NCI-H774 (cell line): Measurements from ENCODE around the gene PCA3.

Experiments
- DNase-seq: peaks from one replicate; lab custom pipeline; 2025; lab: John Stamatoyannopoulos, UW

PCA3 gene

DNA sequence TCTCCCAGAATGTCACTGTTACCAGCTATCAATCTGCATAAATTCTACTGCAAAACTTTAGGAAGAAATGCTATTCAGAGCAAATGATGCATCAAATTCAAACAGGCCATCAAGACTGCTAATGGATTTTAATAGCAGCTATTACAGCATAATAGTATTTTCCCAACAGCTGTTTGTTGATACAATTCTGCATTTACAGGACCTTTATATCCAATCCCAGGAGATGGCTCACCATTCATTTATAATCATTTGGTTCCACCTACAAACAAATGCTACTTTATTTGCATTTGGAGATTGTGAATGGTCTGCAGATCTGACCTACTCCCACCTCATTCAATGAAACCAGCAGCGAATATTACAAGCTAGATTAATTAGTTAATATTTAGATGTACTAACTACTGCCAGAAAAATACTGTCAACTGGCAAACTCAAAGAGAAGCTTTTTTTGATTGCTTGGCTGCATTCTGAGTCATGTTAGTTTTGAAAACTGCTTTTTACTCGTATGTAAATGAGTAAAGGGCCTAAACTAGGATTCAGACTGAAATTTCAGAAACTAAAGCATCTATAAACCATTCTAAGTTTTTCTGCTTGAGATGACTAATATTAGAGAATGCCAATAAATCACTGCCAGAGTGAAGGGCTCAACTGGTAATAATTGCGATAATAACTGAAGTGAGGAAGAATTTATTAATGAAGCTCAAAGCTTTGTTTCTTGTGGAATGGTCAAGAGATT, 7.1 kb upstream of the PCA3 start:
- peak; percentile 64 for DNase-seq

DNA sequence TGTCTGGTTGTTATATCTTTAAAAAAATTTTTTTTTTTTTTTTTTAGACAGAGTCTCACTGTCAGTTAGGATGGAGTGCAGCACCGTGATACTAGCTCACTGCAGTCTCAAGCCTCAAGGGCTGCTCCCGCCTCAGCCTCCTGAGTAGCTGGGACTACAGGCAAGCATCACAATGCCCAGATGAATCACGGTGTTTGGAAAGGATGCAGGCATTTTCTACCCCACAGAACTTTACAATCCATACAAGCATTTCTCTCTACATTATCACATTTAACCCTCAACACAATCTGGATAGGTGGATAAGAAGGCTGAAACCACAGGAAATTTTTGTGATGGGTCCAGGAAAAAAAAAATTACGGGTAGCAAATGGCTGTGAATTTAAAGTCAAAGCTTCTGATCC, 5.8 kb upstream of the PCA3 start:
- DNase-seq, result no peak

DNA sequence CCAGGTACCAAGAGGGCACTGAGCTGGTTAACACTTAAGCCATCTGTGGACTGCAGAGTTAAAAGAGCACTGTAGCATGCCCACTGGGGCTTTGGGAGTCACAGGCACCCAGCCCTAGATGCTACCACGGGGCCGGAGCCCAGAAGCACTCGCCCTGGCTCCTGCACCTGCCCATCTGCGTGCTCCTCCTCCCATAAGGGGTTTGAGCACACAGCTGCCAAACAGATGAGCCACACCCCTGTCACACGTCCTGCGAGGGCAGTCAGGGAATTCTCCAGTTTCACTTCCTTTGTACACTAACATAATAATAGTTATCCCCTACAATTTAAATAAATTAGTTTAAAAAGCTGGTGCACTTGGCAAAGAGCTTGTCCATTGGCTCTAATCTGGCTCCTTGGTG, 4.5 kb upstream of the PCA3 start:
- peak; percentile 26 for DNase-seq

DNA sequence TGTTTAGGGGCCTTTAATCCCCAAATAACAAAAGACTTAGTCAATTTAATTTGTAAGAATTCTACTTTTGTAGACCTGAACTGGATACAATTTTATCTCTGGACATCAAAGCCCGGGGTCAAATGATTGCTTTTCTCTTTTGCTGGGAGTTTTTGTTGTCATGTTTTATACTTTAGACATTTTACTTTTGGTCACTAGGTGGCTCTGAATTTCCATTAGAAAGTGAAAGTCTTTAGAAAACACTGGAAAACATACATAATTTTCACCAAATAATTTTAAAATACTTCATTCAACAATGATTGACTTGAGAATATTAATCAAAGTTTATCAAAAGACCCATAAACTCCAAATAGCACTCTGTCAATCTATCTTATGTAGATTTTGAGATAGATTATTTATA, 2.8 kb upstream of the PCA3 start:
- no peak for DNase-seq

DNA sequence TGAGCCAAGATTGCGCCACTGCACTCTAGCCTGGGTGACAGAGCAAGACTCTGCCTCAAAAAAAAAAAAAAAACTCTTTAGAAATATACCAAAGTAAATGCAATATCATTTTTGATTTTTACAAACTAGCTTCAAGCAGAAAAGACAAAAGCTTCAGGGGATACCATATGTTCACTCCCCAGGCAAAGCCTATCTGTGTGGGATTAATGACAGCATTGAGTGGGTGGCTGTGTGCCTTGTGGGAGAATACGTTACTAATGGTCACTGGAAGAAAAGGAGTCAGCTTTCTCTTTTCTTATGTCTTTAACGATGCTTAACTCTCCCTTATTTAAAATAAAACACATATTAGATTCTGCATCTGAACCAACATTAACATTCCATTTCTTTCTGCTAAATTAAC, 1.9 kb downstream of the PCA3 start:
- no peak for DNase-seq

DNA sequence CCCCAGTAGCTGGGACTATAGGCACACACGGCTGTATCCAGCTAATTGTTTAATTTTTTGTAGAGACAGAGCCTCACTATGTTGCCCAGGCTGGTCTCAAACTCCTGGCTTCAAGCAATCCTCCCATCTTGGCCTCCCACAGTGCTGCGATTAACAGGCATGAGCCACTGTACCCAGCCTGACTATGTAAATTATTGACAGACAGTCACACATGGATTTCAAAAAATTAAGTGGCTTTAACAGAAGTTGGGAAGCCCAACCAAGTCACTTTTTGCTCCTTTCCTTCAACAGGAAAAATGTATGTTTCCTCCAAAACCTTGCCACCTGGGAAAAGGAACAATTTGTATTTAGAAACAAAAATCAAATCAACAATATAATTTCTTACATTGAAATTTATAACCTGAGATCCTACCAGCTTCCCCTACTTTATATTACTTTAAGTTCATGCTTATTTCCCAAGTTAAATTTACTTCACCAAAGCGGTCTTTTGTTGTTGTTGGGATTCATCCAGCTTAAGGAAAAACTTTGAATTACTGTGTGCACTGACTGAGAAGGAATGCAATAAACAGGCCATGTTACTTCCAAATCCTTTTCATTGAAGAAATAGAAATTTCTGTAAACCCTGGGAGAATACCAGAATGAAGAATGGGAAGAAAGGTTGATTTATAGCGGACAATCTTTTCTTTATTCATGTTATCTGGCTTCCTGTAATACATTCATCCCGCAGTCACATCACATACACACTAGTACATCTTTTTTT, 8.6 kb downstream of the PCA3 start:
- DNase-seq, result no peak

DNA sequence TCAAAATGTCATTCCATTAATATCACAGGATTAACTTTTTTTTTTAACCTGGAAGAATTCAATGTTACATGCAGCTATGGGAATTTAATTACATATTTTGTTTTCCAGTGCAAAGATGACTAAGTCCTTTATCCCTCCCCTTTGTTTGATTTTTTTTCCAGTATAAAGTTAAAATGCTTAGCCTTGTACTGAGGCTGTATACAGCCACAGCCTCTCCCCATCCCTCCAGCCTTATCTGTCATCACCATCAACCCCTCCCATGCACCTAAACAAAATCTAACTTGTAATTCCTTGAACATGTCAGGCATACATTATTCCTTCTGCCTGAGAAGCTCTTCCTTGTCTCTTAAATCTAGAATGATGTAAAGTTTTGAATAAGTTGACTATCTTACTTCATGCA, 20.6 kb downstream of the PCA3 start:
- no peak for DNase-seq

DNA sequence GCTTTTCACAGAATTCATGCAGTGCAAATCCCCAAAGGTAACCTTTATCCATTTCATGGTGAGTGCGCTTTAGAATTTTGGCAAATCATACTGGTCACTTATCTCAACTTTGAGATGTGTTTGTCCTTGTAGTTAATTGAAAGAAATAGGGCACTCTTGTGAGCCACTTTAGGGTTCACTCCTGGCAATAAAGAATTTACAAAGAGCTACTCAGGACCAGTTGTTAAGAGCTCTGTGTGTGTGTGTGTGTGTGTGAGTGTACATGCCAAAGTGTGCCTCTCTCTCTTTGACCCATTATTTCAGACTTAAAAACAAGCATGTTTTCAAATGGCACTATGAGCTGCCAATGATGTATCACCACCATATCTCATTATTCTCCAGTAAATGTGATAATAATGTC, 21.3 kb downstream of the PCA3 start:
- DNase-seq, result no peak

DNA sequence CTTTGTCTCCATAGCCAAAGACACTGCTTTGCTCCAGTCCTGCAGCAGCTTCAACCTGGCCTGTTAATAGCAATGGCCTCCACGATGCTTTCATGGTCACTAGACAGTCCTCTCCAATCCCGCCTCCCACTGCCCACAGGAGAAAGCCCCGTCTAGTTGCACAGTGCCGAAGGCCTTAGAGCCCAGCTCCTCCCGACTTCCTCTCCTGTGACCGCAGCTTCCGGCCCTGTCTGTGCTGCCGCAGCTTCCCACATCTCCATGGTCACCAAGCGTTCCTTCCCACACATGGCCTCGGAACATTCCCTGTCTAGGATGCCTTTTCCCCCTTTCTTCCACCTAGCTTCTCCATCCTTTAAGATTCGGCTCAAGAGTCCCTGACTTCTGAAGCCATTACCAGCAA, 23.4 kb downstream of the PCA3 start:
- DNase-seq, result no peak

DNA sequence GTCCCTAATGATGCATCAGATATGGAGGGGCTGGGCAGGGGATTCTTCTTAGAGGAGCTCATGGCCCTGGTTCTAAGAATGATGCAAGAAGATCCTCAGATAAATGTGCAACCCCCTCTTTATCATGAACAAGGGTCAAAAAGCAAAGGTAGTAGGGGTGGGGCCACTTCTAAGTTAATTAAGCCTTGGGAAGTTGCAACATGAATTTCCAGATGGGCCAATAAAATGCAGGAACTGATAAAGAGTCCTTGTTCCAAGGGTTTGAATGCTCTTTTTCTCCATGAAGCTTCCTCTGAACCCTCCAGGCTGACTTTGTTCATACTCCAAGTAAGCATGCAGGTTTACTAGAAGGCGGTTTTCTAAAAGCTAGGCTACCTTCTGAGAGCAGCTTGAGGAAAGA, 25.6 kb downstream of the PCA3 start:
- no peak for DNase-seq

DNA sequence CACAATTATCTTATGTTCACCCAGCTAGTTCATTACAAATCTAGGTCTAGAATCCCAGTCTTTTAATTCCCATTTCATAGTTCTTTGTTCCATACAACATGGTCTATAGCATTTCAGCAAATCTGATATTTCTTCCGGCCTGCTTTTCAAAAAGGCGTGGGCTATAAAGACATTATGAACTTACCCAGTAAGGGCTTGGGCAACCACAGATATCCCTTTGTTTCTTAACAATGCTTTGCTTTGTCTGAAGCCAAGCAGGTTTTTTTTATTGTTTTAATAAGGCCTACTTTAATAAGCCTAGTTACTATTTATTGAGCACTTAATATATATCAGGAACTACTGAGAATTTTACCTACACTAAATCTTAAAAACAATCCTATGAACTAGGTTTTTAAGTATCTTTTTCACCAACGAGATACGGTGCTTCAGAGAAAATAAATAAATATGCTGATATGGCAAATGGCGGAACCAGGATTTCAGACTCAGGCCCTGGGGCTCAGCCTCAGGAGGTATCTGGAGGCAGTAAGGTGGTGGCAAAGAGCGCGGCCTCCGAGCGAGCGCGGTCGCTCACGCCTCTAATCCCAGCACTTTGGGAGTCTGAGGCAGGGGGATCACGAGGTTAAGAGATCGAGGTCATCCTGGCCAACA, 29.7 kb downstream of the PCA3 start:
- no peak for DNase-seq

DNA sequence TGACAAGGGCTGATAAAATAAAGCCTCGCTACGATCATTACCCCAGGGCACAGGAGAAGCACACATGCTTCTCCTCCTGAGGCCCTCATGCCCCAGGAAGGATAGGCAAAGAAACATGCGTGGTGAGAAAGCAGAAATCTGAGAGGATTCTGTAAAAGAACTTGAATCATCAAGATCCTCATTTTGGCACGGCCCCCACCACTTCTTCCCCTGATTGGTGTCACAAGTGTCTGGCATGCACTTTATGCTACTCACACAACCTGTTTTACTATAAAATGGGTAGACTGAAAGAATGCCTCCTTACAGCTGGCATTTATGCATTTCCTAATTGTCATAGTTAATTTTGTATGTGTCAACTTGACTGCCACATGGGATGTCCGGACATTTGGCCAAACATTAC, 32.1 kb downstream of the PCA3 start:
- no peak for DNase-seq

DNA sequence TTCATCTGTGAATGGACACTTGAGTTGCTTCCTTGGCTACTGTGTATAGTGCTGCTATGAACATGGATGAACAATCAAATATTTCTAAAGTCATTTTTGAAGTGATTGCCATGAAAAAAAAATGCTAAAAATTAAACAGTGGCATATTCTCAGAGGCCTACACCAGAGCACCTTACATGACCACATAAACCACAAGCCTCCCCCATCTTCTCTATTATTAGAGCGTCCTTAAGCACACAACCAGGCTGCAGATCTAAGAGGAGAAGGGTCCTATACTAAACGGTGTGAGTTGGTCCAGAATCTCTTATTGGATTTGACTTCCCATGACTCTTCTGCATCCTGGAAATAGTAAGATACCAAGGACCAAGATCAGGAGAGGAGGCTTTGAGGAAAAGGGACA, 34.3 kb downstream of the PCA3 start:
- DNase-seq, result no peak

DNA sequence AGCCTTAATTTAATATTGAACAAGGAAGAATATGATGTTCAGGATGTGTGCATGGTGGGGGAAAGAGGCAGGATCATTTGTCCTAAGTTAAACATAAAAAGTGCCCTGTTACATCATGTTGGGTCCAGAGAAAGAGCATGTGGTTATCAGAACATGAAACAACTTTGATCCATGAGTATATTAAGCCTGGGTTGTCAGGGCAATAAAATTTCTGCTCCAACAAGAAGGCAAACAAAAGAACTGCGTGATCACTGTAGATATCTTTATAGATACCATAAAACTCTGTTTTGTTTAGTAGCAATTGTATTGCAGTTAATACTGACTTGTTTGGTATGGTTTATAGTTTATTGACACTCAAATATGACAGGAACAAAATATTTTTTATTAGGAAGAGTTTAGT, 35.2 kb downstream of the PCA3 start:
- DNase-seq, result no peak

DNA sequence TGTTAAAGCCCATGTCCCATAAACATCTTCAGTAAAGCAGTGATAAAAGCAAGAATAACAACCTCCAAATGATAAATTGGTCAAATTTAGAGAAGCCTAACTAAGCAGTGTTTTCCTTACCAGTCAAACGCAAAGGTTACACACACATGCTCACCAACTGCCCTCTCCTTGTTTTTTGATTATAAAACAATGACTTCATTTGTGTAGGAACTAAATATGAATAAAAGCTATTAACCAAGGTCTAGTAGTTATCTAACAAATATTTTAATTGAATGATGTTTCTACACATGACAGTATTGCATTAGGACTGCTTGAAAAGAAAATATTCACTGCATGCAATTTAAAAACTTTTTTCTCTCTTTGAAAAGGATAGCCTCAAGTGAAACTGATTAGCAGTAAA, 36.7 kb downstream of the PCA3 start:
- no peak for DNase-seq

DNA sequence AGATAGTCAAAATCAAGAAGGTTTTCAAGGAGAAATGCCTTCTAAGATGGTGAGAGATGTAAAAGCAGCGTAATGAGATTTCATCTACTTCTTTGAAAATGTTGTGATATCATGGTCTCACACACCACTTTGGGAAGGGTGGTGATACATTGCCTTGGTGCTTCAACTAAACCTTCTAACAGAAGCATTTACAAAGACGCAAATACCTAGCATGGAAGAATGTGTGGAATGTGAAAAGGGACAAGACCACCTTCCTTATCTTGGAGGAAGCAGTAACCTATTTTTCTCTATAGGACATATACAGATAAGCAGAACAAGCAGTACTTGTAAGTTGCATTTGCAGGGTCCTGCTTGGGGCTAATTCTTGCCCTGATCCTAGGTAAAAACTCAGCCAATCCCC, 38.8 kb downstream of the PCA3 start:
- DNase-seq, result no peak

DNA sequence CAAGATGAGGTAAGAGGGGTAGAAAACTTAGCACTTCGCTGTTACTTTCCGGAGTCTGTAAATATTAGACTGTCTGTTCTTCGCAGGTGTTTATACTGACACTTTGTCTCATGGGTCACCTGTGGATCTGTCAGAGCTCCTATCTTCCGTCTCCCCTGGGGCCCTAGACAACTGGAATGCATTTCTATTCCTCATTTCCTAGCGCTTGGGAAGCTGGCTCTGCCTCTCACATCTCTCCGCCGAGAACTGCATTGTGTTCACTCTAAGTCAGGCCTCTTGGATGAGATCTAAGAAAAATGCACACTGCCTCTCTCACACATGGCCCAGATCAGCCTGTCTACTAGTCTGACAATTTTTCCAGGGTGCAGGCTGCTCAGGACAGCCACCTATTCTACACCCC, 39.5 kb downstream of the PCA3 start:
- DNase-seq, result no peak

DNA sequence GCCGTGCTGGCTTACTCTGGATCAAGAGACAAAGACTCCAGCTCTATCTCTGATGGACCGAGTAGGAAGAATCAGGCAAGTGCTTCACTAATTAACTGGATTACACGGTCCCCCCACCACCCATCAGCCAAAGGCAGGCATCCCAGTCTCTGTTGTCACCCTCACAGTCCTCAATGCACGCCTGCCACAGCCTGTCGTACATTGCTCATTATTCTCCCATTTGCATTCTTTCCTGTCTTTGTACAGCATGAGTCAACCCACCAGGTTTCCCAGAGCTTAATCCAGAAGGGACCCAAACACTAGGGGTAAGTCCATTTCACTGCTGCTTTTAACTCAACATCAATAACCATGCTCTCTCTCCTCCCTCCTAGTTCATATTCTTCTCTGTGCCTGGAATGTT, 44.4 kb downstream of the PCA3 start:
- DNase-seq, result no peak

DNA sequence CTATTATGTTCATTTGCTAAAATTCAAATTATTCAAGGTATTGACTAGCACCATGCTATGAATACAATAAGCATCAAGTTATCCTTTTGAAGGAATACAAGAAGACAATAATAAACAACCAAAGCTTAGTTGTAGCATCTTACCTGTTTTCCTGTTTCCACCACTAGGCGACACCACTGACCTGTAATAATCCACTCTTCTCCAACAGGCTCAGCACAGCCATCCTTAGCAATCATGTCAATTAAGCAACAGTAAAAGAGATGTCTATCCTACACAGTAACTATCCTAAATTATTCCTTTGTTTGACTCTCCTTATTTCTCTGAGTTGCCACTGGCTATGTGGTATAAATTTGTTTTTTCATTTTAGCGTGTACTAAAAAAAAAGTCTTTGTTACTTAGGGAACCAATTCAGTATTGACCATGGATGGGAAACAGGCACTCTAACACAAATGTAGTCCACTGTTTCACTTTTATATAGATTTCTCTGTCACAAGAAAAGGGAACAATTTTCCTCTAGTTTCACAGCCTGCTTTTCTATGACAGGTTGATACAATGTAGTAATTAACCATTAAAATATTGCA, 46.2 kb downstream of the PCA3 start:
- peak; percentile 22 for DNase-seq

DNA sequence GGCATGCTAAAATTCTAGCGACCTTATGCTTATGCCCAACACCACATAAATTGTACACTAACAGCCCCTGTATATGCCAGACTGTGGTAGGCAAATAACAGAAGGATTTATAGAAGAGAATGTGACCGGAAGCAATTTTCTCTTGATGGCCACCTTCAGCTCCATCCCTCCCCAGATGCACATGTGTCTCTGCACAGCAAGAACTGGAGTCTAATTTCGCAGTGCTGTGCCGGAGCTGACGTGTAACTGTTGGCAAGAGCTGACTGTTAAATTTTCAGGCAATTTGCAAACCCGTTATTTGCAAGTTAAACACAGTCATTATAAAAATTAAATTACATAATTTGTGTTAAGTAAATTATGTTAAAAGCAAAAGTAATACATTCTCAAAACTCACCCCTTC, 48.4 kb downstream of the PCA3 start:
- DNase-seq, result no peak

DNA sequence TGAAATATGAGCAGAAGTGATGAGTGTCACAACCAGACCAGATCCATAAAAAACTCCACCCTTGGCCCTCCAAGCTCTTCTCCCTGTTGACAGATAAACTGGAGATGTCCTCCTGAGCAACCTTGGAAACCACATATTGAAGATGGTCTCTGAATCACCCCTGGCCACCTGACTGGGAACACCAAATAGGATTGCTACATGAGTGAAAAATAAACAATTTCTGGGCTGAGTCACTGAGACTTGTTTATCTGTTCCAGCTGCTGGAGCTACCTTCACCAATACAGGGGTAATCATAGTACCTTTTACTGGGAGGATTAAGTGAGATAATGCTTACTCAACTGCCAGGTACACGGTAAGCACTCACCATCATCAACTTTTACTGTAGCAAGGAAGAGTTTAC, 53.3 kb downstream of the PCA3 start:
- no peak for DNase-seq

DNA sequence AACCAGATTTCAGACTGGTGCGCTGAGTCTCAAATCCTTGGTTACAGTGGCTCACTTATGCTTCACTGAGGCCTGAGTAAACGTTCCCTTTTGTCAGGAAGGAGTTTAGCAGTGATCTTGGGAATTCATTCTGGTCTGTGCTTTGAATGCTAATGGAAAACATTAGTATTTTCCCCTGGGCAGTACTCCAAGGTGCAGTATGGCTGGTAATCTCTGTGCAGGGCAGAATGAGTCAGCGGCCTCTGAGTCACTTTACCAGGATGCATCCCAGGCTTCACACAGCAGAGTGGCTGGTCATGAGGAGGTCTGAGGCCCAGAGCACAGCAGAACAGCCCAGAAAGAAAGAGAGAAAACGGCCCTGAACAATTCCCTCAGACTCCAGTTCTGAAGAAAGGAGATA, 54.0 kb downstream of the PCA3 start:
- DNase-seq, result no peak

DNA sequence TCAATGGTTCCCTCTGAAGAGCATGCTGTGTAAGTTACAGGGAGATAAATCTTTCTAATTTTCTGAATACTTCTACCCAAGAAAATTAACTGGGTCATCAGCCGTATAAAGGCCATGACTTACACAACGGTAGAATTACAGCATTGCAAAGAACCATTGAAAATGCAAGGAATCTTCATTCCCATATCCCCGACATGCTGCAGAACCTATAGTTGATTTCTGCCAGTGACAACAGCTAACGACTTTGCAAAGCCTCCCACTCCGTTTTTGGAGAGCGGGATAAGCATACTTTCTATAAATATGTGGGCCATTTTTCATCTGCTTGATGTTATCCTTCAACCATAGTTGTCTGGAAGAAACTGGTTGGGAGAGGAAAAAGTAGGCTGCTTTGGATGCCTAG, 56.2 kb downstream of the PCA3 start:
- DNase-seq, result no peak
